ENCODE data around the gene MTA1.

Gene MTA1

DNA sequence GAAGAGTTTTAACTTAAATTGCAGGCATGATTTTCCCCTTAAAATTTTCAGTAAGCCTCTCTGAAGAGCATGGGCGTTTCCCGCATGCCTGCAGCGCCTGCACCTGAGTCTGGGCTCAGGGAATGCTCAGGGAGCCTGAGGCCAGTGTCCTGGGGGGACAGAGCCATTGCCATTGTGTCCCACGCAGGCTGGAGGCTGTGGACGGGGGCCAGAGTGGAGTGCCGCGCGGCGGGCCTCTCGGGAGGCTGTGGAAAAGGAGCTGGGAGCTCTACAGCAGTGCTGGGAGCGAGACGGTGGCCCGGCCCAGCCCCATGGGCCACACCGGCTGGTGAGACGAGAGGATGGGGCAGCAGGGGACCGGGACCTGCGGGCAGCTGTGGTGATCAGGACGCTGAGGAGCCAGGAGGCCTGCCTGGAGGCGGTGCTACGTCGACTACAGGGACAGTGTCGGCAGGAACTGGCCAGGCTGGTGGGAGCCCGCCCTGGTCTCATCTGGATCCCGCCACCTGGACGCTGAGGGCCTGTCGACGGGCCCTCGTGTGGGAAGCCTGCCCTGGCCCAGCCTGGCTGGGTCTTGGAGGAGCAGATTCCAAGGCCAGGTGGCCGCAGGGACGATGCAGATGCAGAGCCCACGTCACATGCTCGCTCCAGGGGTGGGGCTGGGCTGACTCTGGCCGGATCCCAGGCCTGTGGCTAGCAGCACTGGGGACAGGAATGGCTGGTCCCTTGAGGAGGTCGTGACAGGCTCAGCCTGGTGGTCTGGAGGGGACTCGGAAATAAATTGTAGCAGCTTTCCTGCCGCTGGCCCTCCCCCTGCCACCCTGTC, 79.0 kb downstream of the MTA1 start:
- DNase-seq (ENCODE audit: low spot score), result no peak

DNA sequence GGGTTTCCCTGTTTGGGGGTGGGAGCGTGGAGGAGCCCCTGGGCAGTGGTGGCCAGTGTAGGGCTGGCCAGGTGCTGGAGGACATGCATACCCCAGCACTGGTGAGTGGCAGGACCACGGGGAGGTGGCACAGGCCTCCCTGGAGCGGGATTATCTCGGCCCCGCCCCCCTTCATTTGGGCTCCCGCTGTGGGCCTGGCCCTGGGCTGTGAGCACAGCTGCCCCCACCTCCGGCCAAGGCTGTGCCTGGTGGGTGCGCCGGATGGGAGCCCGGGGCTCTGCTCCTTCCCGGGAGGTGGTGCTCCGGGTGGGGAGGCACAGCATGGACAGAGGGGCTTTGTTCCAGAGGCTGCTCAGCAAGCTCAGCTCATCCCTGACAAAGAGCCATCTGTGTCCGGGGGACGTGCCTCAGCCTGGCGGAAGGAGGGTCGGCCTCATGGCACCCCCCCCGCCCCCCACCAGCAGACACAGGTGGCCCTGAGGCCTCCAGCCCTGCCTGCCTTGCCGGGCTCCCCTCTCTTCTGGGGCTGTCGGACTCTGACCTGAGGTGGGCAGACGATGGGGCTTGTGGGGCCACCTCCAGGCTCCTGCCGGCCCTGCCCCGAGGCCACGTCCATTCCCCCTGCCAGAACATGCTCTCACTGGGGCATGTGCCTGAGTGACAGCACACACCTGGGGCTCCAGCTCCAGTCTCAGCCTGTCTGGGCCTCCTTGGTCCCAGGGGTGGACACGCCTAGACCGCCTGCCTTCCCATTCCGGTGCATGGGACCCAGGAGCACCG, 79.8 kb downstream of the MTA1 start:
- peak; percentile 2 for DNase-seq (ENCODE audit: low spot score)

DNA sequence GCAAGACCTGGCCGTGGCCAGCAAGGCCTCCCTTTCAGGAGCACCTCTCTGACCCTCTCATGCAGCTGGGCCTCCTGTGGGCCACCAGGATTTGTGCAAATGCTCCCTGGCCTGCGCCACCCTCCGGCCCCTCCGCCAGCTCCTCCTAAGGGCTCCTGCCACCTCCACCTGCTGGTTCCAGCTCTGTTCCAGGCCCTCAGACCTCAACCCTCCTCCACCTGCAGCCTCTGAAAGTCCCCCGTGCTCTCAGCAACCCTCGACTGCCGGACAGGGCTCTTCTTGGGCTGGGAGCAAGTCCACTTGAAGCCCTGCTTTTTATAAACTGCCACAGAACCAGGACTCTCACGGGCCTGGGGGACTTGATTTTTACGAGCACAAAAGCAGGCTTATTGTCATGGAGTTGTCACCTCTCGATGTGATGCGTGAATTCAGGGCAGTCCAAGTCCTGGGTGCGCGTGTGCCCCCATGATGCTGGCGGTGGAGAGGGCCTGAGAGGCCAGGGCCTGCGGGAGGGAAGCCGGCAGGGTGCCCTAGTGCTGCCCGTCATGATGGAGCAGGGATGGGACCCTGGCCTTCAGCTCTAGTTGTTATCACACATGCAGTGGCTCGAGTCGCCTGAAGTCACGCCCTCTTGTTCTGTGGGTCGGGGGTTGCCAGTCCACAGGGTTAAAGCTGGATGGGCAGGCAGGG, 80.6 kb downstream of the MTA1 start:
- DNase-seq (ENCODE audit: low spot score), result no peak

DNA sequence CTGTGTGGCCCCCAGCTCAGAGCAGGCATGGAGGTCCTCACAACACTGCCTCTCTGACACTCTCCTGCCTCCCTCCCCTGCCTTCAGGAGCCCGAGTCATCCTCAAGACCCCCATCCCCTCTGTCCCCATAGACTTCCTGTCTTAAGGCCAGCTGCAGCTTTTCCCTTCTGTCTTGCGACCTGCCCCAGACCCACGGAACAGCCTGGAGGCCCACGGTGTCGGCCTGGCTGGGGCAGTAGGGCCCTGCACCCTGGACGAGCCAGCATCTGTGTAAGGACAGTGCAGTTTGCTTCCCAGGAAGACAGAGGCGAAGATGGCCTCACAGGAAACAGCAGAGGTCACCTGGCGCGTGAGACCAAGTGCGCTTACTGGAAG, 81.1 kb downstream of the MTA1 start:
- DNase-seq (ENCODE audit: low spot score), result no peak

DNA sequence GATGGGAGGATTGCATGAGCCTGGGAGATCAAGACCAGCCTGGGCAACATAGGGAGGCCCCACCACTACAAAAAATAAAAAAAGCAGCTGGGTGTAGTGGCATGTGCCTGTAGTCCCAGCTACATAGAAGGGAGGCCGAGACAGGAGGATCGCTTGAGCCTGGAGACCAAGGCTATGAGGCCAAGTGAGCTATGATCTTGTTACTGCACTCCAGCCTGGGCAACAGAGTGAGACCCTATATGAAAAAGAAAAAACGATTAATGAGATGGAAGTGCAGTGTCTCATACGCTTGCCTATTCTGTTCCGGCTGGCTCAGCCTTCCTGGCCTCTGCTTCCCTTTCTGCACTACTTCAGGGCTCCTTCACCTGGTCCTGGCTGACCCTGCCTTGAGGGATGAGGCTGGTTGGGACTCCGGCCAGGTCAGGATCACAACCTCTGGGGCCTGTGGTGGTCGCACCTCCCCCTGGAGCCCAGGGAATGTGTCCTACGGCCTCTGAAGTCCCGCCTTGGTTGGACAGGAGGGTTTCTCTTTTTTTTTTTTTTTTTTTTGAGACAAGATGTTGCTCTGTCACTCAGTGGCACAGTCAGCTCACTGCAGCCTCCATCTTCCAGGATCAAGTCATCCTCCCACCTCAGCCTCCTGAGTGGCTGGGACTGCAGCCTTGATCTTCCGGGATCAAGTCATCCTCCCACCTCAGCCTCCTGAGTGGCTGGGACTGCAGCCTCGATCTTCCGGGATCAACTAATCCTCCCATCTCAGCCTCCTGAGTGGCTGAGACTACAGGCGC, 82.1 kb downstream of the MTA1 start:
- no peak for DNase-seq (ENCODE audit: low spot score)

DNA sequence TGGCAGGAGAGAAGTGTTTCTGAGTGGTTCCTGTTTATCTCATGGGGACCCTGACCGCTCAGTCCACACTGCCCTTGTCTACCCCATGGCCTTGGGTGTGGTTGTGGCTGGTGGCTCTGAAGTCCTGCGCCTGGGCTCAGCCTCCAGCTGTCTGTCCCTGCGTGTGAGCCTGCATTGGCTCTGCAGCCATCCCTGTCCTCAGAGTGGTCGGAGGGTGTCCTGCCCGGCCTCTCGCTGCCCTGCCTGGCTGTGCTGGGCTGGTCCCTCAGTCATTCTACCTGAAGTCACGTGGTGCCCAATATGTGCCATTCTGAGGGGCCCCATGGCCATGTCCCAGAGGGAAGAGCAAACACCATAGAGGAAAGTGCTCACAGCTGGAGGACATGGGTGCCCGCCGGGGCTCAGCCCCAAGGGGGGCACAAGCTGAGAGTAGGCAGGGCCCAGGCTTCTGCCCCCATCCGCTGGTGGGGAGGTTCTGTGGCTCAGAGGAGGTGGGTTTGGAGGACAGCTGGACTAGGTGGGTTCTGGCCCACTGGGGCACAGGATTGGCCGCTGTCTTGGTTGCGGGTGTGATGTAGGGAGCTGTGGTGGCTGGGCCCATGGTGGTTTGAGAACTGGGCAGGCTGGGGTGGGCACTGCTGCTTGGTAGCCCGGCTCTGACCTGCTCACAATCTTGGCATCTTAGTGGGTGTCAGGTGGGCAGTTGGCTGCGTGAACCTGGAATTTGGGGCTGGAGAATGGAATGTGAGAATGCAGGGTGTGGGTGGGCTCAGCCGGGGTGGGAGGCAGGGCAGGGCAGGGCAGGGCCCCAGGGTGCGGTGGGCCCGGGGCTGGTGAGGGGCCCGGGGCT, 83.0 kb downstream of the MTA1 start:
- no peak for DNase-seq (ENCODE audit: low spot score)

DNA sequence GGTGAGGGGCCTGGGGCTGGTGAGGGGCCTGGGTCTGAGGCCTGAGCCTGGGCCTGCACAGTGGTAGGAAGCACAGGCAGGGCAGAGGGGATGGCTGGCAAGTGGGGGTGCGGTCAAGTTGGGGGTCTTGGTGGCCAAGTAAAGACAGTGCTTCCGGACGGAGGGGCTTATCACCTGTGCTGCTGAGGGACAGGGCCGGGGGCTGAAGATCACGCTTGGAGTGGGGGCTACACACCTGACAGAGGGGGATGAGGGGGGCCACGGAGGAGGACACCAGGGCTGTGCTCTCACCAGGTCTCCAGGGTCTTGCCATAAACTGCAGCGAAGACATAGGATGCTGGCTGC, 83.6 kb downstream of the MTA1 start:
- DNase-seq (ENCODE audit: low spot score), result no peak

DNA sequence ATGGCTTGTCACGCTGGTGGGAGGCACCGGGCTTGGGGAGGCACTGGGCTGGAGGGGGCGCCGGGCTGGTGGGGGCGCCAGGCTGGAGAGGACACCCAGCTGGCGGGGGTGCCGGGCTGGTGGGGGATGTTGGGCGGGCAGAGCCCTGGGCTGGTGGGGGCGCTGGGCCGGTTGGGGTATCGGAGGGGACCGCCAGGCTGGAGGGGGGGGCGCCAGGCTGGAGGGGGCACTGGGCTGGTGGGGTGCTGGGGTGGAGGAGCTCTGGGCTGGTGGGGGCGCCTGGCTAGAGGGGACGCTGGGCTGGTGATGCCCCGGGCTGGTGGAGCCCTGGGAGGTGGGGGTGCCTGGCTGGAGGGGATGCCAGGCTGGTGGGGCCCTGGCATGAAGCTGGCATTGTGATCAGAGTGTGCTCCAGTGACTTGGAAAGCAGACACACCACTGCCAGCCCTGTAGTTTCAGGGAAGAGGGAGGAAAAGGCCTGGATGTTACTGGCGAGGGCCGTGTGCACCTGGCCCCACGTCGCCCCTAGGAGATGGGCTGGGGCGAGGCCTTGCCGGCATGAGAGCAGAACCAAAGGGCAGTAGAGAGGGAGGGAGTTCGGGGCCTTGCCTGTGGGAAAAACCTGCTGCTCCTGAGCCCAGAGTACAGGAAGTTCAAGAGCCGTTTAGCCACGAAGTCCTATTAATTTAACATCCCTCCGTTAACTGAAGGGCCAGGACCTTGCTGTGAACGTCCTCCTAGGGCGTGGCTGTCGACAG, 84.5 kb downstream of the MTA1 start:
- no peak for DNase-seq (ENCODE audit: low spot score)

DNA sequence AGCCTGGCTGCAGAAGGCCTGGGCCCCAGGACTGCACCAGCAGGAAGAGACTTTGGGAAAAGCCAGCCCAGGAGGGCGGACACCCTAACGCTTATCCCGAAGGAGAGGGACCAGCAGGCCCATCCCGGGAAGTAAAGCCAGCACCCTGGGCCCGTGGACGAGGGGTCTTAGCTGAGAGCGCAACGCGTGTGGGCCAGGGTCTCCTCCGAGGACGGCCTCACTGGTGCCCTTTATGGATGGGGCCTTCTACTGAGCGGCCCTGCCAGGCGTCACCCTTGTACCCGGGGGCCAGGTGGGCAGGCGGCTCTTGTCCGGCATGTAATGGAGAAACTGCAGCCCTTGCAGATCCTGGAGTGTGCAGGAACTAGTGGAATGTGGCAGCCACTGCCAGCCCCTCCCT, 85.5 kb downstream of the MTA1 start:
- DNase-seq (ENCODE audit: low spot score), result no peak

DNA sequence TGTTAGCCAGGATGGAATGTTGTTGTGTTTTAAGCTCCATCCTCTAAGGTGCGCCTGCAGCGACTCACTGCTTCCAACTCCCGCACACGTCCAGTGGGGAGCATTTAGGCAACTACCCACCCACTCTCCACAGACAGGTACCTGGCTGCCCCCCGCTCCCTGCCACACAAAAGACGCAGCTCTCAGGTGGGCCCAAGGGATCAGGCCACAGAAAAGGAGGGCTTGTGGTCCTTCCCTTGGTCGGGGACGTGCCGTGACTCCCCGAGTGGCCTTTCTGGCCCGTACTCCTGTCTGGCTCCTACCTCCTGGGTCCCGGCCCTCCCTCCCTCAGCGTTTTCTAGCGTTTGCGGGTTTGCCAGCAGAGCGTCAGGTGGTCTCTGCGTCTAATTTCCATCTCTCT, 87.6 kb downstream of the MTA1 start:
- no peak for DNase-seq (ENCODE audit: low spot score)

DNA sequence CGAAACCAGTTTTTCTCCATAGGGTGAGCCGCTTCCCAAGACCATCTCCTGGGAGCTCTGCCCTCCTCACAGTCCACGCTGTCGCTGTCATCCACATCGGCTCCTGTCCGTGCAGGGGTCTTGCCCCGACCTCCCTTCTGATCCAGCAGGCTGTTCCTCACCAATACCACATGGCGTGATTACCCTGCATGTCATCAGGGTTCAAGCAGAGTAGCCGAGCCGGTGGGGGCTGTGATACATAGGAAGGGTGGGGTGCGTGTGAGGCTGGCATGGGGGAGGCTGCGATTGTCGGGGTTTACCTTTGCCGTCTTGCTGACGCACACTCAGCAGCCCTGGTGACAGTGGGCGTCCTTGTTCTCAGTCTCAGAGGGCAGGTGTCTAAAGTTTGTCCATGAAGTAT, 88.4 kb downstream of the MTA1 start:
- DNase-seq (ENCODE audit: low spot score), result no peak

DNA sequence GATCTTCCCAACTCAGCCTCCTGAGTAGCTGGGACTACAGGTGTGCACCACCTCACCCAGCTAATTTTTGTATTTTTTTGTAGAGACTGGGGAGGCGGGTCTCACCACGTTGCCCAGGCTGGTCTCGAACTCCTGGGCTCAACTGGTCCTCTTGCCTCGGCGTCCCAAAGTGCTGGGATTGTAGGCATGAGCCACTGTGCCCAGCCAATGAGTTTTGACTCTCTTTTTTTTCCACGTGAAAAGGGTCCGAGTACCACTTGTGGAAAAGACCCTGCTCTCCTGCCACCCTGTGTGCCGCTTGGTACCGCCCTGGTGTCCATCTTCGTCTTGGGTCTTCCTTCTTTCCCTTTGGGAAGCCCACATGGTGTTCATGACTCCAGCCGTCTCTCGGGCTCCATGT, 89.0 kb downstream of the MTA1 start:
- no peak for DNase-seq (ENCODE audit: low spot score)

DNA sequence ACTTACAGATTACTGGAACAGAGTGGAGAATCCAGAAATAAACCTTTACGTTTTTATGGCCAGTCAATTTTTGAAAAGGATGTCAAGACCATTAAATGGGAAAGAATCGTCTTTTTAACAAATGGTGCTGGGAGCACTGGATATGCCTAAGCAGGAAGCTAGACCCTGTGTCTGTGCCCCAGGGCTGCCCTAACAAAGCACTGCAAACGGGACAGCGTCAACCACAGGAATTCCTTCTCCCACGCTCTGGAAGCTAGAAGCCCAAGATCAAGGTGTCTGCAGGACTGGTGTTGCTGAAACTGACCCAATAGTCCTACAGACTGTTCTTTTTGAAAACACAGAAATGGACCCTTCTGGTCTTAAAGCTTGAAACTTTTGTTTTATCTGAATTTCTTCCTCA, 97.5 kb downstream of the MTA1 start:
- DNase-seq (ENCODE audit: low spot score), result no peak

DNA sequence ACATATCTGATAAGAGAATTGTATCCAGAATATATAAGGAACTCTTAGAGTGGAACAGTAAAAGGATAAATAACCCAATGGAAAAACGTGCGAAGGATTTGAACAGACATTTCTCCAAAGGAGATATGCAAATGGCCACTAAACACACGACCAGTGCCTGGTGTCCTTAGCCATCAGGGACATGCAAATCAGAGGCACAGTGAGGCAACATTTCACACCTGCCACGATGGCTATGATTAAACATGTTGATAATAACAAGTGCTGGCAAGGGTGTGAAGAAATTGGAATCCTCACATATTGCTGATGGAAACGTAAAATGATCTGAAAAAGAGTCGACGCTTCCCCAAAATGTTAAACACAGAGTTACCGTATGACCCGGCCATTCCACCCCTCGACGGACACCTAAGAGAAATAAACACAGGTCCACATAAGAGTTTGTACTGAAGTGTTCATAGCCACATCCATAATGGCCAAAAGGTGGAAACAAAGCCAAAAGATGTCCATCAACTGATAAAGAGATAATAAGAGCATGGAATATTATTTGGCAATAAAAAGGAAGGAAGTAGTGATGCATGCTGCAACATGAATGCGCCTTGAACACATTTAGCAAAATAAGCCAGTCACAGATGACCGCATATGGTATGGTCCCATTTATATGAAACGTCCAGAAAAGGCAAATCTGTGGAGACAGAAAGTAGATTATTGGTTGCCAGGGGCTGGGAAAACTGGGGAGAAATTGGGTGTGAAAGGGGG, 100.5 kb downstream of the MTA1 start:
- DNase-seq (ENCODE audit: low spot score), result no peak
